ENCODE data around the gene CEMIP.
"Not testable (repeated sequence)": the region's sequence is repeated elsewhere in the genome, so short reads cannot be mapped to it uniquely, and the experiment has no call there.

Gene CEMIP

GRCh38 chr15:80754014-80754413 is 25.2 kb upstream of the CEMIP start:
- no peaks in the 10 kb centered on the region for H3K4me1 ChIP-seq (ENCODE audit: control insufficient read depth in 2 of 2, insufficient read depth in 2 of 2, low read length in 2 of 2)
- H3K9me3 ChIP-seq (ENCODE audit: control insufficient read depth in 2 of 2, low read length in 2 of 2): no peaks in the 10 kb centered on the region
- no peak overlapping the region for H3K4me3 ChIP-seq (ENCODE audit: low read length in 2 of 2)
- H3K27ac ChIP-seq (ENCODE audit: low read depth in 2 of 2, low read length in 2 of 2): no peak overlapping the region
- H3K36me3 ChIP-seq (ENCODE audit: control insufficient read depth in 2 of 2, insufficient read depth in 2 of 2, low read length in 2 of 2): peaks cover 34 to 35% of the 10 kb centered on the region in 2 donors
- no peak overlapping the region for H3K9ac ChIP-seq (ENCODE audit: low read depth in 1 of 2, low read length in 2 of 2)
- no peaks in the 10 kb centered on the region for H3K27me3 ChIP-seq (ENCODE audit: control insufficient read depth in 2 of 2, insufficient read depth in 2 of 2, low read length in 2 of 2)

GRCh38 chr15:80755885-80756284 is 23.3 kb upstream of the CEMIP start:
- Histone ChIP-seq H3K36me3 (ENCODE audit: control insufficient read depth in 2 of 2, insufficient read depth in 2 of 2, low read length in 2 of 2) (peaks cover 18 to 21% of the 10 kb centered on the region in 2 donors), H3K27me3 (ENCODE audit: control insufficient read depth in 2 of 2, insufficient read depth in 2 of 2, low read length in 2 of 2) (no peaks in the 10 kb centered on the region), H3K9me3 (ENCODE audit: control insufficient read depth in 2 of 2, low read length in 2 of 2) (no peaks in the 10 kb centered on the region), H3K27ac (ENCODE audit: low read depth in 2 of 2, low read length in 2 of 2) (no peak overlapping the region), H3K4me1 (ENCODE audit: control insufficient read depth in 2 of 2, insufficient read depth in 2 of 2, low read length in 2 of 2) (no peaks in the 10 kb centered on the region), H3K9ac (ENCODE audit: low read depth in 1 of 2, low read length in 2 of 2) (no peak overlapping the region), H3K4me3 (ENCODE audit: low read length in 2 of 2) (no peak overlapping the region)

GRCh38 chr15:80758130-80758745 is 20.9 kb upstream of the CEMIP start:
- Histone ChIP-seq H3K36me3 (ENCODE audit: control insufficient read depth in 2 of 2, insufficient read depth in 2 of 2, low read length in 2 of 2) (peaks cover 14 to 17% of the 10 kb centered on the region in 2 donors), H3K4me3 (ENCODE audit: low read length in 2 of 2) (no peak overlapping the region), H3K27me3 (ENCODE audit: control insufficient read depth in 2 of 2, insufficient read depth in 2 of 2, low read length in 2 of 2) (no peaks in the 10 kb centered on the region), H3K4me1 (ENCODE audit: control insufficient read depth in 2 of 2, insufficient read depth in 2 of 2, low read length in 2 of 2) (no peaks in the 10 kb centered on the region), H3K27ac (ENCODE audit: low read depth in 2 of 2, low read length in 2 of 2) (no peak overlapping the region), H3K9ac (ENCODE audit: low read depth in 1 of 2, low read length in 2 of 2) (no peak overlapping the region), H3K9me3 (ENCODE audit: control insufficient read depth in 2 of 2, low read length in 2 of 2) (no peaks in the 10 kb centered on the region)

GRCh38 chr15:80760960-80761359 is 18.2 kb upstream of the CEMIP start:
- Histone ChIP-seq H3K27ac (ENCODE audit: low read depth in 2 of 2, low read length in 2 of 2) (no peak overlapping the region), H3K27me3 (ENCODE audit: control insufficient read depth in 2 of 2, insufficient read depth in 2 of 2, low read length in 2 of 2) (no peaks in the 10 kb centered on the region), H3K4me1 (ENCODE audit: control insufficient read depth in 2 of 2, insufficient read depth in 2 of 2, low read length in 2 of 2) (no peaks in the 10 kb centered on the region), H3K36me3 (ENCODE audit: control insufficient read depth in 2 of 2, insufficient read depth in 2 of 2, low read length in 2 of 2) (peaks cover 0 to under 1% of the 10 kb centered on the region in 2 donors), H3K4me3 (ENCODE audit: low read length in 2 of 2) (no peak overlapping the region), H3K9ac (ENCODE audit: low read depth in 1 of 2, low read length in 2 of 2) (no peak overlapping the region), H3K9me3 (ENCODE audit: control insufficient read depth in 2 of 2, low read length in 2 of 2) (no peaks in the 10 kb centered on the region)

- no peaks in the 10 kb centered on the region for H3K36me3 ChIP-seq (ENCODE audit: control insufficient read depth in 2 of 2, insufficient read depth in 2 of 2, low read length in 2 of 2)
- no peaks in the 10 kb centered on the region for H3K9me3 ChIP-seq (ENCODE audit: control insufficient read depth in 2 of 2, low read length in 2 of 2)
- no peak overlapping the region for H3K27ac ChIP-seq (ENCODE audit: low read depth in 2 of 2, low read length in 2 of 2)
- no peaks in the 10 kb centered on the region for H3K4me1 ChIP-seq (ENCODE audit: control insufficient read depth in 2 of 2, insufficient read depth in 2 of 2, low read length in 2 of 2)
- H3K4me3 ChIP-seq (ENCODE audit: low read length in 2 of 2): no peak overlapping the region
- no peaks in the 10 kb centered on the region for H3K27me3 ChIP-seq (ENCODE audit: control insufficient read depth in 2 of 2, insufficient read depth in 2 of 2, low read length in 2 of 2)
- H3K9ac ChIP-seq (ENCODE audit: low read depth in 1 of 2, low read length in 2 of 2): no peak overlapping the region
These were observed 17.4 kb upstream of the CEMIP start for GRCh38 chr15:80761754-80762153.

- not testable (repeated sequence) for H3K4me3 ChIP-seq (ENCODE audit: low read length in 2 of 2); H3K36me3 ChIP-seq (ENCODE audit: control insufficient read depth in 2 of 2, insufficient read depth in 2 of 2, low read length in 2 of 2); H3K27me3 ChIP-seq (ENCODE audit: control insufficient read depth in 2 of 2, insufficient read depth in 2 of 2, low read length in 2 of 2); H3K27ac ChIP-seq (ENCODE audit: low read depth in 2 of 2, low read length in 2 of 2); H3K9ac ChIP-seq (ENCODE audit: low read depth in 1 of 2, low read length in 2 of 2); H3K4me1 ChIP-seq (ENCODE audit: control insufficient read depth in 2 of 2, insufficient read depth in 2 of 2, low read length in 2 of 2); H3K9me3 ChIP-seq (ENCODE audit: control insufficient read depth in 2 of 2, low read length in 2 of 2)
These were observed 15.9 kb upstream of the CEMIP start for GRCh38 chr15:80763235-80763634.

GRCh38 chr15:80764535-80764934 is 14.6 kb upstream of the CEMIP start:
- Histone ChIP-seq H3K9ac (ENCODE audit: low read depth in 1 of 2, low read length in 2 of 2) (no peak overlapping the region), H3K36me3 (ENCODE audit: control insufficient read depth in 2 of 2, insufficient read depth in 2 of 2, low read length in 2 of 2) (no peaks in the 10 kb centered on the region), H3K9me3 (ENCODE audit: control insufficient read depth in 2 of 2, low read length in 2 of 2) (no peaks in the 10 kb centered on the region), H3K27ac (ENCODE audit: low read depth in 2 of 2, low read length in 2 of 2) (no peak overlapping the region), H3K4me1 (ENCODE audit: control insufficient read depth in 2 of 2, insufficient read depth in 2 of 2, low read length in 2 of 2) (no peaks in the 10 kb centered on the region), H3K27me3 (ENCODE audit: control insufficient read depth in 2 of 2, insufficient read depth in 2 of 2, low read length in 2 of 2) (no peaks in the 10 kb centered on the region), H3K4me3 (ENCODE audit: low read length in 2 of 2) (no peak overlapping the region)

- Histone ChIP-seq H3K36me3 (ENCODE audit: control insufficient read depth in 2 of 2, insufficient read depth in 2 of 2, low read length in 2 of 2) (no peaks in the 10 kb centered on the region), H3K4me1 (ENCODE audit: control insufficient read depth in 2 of 2, insufficient read depth in 2 of 2, low read length in 2 of 2) (no peaks in the 10 kb centered on the region), H3K27me3 (ENCODE audit: control insufficient read depth in 2 of 2, insufficient read depth in 2 of 2, low read length in 2 of 2) (no peaks in the 10 kb centered on the region), H3K9me3 (ENCODE audit: control insufficient read depth in 2 of 2, low read length in 2 of 2) (no peaks in the 10 kb centered on the region), H3K4me3 (ENCODE audit: low read length in 2 of 2) (no peak overlapping the region), H3K27ac (ENCODE audit: low read depth in 2 of 2, low read length in 2 of 2) (no peak overlapping the region), H3K9ac (ENCODE audit: low read depth in 1 of 2, low read length in 2 of 2) (no peak overlapping the region)
These were observed 12.9 kb upstream of the CEMIP start for GRCh38 chr15:80766275-80766674.

GRCh38 chr15:80768158-80768557 is 11.0 kb upstream of the CEMIP start:
- H3K4me1 ChIP-seq (ENCODE audit: control insufficient read depth in 2 of 2, insufficient read depth in 2 of 2, low read length in 2 of 2): no peaks in the 10 kb centered on the region
- H3K27me3 ChIP-seq (ENCODE audit: control insufficient read depth in 2 of 2, insufficient read depth in 2 of 2, low read length in 2 of 2): no peaks in the 10 kb centered on the region
- H3K36me3 ChIP-seq (ENCODE audit: control insufficient read depth in 2 of 2, insufficient read depth in 2 of 2, low read length in 2 of 2): no peaks in the 10 kb centered on the region
- H3K27ac ChIP-seq (ENCODE audit: low read depth in 2 of 2, low read length in 2 of 2): no peak overlapping the region
- no peak overlapping the region for H3K4me3 ChIP-seq (ENCODE audit: low read length in 2 of 2)
- no peaks in the 10 kb centered on the region for H3K9me3 ChIP-seq (ENCODE audit: control insufficient read depth in 2 of 2, low read length in 2 of 2)
- H3K9ac ChIP-seq (ENCODE audit: low read depth in 1 of 2, low read length in 2 of 2): no peak overlapping the region

- Histone ChIP-seq H3K36me3 (ENCODE audit: control insufficient read depth in 2 of 2, insufficient read depth in 2 of 2, low read length in 2 of 2) (no peaks in the 10 kb centered on the region), H3K9ac (ENCODE audit: low read depth in 1 of 2, low read length in 2 of 2) (no peak overlapping the region), H3K9me3 (ENCODE audit: control insufficient read depth in 2 of 2, low read length in 2 of 2) (no peaks in the 10 kb centered on the region), H3K4me1 (ENCODE audit: control insufficient read depth in 2 of 2, insufficient read depth in 2 of 2, low read length in 2 of 2) (no peaks in the 10 kb centered on the region), H3K4me3 (ENCODE audit: low read length in 2 of 2) (no peak overlapping the region), H3K27ac (ENCODE audit: low read depth in 2 of 2, low read length in 2 of 2) (no peak overlapping the region), H3K27me3 (ENCODE audit: control insufficient read depth in 2 of 2, insufficient read depth in 2 of 2, low read length in 2 of 2) (no peaks in the 10 kb centered on the region)
These were observed 9.9 kb upstream of the CEMIP start for GRCh38 chr15:80769153-80769828.
